ENCODE measurements around the gene PIK3CB.
"Not testable (repeated sequence)": the region's sequence is repeated elsewhere in the genome, so short reads cannot be mapped to it uniquely, and the experiment has no call there.

The PIK3CB gene

GRCh38 chr3:138834596-138835396 lies at the start of gene PIK3CB:
TSS of gene PIK3CB (minus strand) at chr3:138834928. CDS start at chr3:138759343, 75,585 bp downstream.
- DNase-seq: peak; percentile 89

GRCh38 chr3:138881233-138881632 lies 46.5 kb upstream of the PIK3CB start:
- peak; percentile 12 for DNase-seq

GRCh38 chr3:138879541-138880380 lies 45.0 kb upstream of the PIK3CB start:
- DNase-seq: no peak

DNA sequence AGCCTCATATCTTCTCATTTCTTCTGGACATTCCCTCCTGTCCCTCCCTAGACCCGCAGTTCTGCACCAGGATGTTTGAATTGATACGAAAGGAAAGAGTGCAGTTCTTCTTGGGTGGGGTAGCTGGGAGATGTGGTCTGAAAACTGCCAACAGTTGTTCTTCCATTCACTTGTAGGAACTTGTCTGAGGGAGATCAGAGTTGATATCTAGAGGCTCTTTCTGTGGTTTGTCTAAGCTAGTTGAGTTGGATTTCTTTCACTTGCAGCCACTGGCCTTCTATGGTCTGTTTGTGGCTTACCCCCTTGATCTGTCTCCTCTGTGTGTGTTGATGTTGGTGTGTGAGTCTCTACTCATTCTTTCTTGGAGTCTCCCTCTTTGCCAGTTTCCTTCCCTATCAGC lies 42.5 kb upstream of the PIK3CB start:
- no peak for DNase-seq

DNA sequence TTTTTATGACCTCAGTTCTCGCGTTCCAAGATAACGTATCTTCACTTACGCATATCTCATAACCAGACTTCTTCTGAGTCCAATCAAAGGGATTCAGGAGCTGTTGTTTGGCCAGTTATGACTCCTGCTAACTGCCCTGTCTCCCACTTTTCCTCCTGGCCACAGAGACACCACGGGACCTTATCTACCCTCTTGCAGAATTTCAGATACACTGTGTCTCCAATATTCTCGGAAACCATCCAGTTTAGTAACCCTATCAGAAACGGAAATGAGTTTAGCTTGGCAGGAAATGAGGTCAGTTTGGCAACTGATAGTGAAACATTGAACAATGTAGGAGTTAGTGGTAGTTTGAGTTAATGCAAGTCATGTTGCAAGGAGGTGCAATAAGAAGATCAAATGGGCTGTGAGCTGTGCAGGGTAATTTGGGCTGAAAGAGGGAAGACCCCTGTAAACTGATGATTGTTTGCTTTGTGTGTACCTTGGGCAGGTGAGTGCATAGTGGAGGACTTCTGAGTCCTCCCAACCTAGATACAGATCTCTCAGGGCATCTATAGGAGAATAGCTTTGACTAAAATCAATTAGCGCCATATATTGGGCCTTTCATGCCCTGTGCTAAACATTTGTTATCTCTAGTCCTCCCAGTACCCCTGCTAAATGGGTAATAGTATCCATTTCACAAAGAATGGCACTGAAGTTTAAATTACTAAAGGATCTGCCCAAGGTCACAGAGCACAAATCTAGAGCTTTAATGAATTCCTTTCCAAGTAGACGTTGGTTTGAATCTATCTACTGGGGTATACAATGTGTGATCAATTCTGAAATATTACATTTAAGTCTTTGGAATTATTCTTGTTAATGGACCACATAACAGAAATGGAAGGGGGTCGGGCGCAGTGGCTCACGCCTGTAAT lies 41.3 kb upstream of the PIK3CB start:
- DNase-seq: peak; percentile 63

DNA sequence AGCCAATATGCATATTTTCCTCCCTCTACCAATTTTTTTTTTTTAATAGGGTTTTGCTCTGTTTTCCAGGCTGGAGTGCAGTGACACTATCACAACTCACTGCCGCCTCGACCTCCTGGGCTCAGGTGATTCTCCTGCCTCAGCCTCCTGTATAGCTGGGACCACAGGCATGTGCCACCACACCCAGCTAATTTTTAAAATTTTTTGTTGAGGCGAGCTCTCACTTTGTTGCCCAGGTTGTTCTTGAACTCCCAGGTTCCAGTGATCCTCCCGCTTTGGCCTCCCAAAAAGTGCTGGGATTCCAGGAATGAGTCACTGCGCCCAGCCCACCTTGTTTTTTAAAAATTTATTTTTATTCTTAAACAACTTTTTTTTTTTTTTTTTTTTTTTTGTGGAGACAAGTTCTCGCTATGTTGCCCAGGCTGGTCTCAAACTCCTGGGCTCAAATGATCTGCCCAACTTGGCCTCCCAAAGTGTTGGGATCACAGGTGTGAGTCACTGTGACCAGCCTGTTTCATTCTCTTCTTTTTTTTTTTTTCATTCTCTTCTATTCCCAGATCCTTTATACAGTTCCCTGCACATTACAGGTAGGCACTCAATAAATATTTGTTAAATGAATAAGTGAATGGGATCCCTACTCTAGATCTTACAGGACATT lies 40.5 kb upstream of the PIK3CB start:
- no peak for DNase-seq

- DNase-seq: no peak
Observed at GRCh38 chr3:138873471-138874278, 38.9 kb upstream of the PIK3CB start.

GRCh38 chr3:138872632-138873031 lies 37.9 kb upstream of the PIK3CB start:
- DNase-seq: no peak

DNA sequence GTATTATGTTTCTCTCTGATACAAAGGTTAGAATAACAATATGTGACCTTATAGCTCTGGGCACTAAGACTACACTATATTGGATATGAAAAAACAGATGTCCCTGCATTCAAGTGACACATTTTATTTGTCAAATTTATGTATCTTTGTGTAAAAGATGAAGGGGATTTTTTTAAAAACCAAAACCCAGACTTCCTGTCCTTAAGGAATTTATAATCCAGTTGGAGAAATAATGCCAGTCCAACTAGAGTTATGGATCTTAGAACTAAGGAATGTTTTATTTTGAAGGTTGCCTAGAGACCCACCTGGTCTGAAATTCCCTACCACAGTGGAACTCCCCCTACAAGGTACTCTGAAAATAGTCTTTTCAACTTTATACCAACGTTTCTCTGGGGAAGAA lies 33.3 kb upstream of the PIK3CB start:
- no peak for DNase-seq

DNA sequence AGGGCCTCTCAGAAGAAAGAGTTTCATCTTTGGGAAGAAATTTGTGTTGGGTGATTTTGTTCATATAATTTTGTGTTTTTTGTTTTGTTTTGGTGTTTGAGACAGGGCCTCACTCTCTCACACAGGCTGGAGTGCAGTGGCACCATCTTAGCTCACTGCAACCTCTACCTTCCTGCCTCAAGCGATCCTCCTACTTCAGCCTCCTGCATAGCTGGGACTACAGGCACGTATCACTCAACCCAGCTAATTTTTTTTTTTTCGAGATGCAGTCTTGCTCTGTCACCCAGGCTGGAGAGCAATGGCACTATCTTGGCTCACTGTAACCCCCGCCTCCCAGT lies 29.0 kb upstream of the PIK3CB start:
- no peak for DNase-seq

- DNase-seq: peak; percentile 14
Observed at GRCh38 chr3:138862924-138863775, 28.4 kb upstream of the PIK3CB start.

DNA sequence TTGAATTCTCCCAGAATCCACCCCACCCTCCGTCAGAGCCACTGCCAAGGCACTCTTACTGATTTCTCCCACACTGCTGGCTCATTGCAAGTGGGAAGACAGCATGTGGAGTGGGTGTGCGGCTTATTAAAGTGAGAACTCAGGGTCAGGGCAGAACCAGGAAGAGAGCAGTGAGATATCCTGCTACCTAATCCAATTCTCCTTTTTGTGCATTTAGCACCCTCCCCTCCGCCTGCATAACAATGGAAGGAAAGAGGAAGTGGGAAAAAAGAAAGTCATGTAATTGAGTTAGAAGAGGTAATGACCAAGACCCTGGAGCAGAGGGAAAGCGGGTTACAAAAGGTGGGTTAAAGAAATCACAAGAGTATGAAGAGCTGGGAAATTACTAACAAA lies 27.8 kb upstream of the PIK3CB start:
- DNase-seq: no peak

GRCh38 chr3:138861798-138862197 lies 27.1 kb upstream of the PIK3CB start:
- DNase-seq: no peak

DNA sequence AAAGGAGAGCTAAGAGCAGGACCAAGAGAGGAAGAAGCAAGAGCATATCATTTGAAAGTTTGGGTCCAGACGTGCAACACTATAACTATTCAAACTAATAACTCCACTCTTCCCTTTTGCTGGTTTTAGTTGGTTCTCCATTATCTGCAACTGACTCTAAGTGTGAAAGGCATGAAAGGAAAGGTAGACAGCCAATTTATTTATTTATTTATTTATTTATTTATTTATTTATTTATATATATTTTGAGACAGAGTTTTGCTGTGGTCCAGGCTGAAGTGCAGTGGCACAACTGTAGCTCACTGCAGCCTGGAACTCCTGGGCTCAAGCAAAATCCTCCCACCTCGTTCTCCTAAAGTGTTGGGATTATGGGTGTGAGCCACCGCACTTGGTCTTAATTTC lies 22.1 kb upstream of the PIK3CB start:
- DNase-seq: no peak

DNA sequence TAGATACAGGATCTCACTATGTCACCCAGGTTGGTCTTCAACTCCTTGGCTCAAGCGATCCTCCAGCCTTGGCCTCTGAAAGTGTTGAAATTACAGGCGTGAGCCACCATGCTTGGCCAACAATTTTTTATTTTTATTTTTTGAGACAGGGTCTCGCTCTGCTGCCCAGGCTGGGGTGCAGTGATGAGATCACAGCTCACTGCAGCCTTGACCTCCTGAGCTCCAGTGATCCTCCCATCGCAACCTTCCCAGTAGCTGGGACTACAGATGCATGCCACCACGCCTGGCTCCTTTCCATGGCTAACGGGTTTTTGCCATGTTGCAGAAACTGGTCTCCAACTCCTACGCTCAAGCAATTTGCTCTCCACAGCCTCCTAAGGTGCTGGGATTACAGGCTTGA lies 20.2 kb upstream of the PIK3CB start:
- DNase-seq: no peak

DNA sequence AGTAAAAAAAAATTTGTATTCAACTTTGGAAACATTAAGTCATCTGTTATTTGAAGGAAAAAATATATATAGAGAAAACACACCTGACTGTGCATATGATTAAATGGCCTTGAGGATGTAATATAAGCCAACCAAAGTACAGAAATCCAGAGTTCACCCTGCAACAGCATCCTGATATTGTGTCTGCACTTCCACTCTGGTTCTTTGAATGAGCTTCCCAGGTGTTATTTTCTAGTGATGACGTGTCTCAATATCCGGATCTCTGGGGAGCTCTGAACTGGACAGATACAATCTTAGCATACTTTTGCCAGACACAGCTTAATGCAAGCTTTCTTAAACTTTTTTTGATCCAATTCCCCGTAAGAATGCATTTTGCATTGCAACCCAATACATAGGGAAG lies 19.5 kb upstream of the PIK3CB start:
- no peak for DNase-seq

GRCh38 chr3:138850151-138850550 lies 15.4 kb upstream of the PIK3CB start:
- no peak for DNase-seq

DNA sequence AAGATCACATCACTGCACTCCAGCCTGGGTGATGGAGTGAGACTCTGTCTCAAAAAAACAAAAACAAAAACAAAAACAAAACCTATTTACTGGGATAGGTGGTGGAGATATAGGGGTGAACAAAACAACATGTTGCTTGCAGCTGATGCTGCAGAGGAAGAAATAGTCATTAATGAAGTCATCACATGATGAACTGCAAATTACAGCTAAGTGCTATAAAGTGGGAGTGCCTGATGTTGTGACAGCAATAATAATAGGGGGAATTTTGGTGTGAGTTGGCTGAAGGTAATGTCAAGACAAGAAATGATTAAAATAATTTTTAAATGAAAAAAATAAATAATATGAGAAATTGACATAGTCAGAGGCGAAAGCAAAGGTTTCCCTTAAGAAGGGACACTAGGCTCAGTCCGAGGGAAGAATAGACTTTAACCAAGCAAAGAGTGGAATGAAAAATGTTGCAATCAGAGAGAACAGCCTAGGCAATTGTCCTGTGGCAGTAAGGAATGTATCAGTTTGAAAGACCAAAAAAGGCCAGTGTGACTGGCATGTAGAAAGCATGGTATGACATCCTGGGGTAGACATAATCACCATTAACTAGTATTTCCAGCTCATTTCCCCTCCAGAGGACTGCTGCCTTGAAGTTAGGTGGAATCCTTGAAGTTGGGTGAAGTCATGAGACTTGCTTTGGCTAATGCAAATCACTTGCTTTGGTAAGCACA lies 14.7 kb upstream of the PIK3CB start:
- DNase-seq: no peak

DNA sequence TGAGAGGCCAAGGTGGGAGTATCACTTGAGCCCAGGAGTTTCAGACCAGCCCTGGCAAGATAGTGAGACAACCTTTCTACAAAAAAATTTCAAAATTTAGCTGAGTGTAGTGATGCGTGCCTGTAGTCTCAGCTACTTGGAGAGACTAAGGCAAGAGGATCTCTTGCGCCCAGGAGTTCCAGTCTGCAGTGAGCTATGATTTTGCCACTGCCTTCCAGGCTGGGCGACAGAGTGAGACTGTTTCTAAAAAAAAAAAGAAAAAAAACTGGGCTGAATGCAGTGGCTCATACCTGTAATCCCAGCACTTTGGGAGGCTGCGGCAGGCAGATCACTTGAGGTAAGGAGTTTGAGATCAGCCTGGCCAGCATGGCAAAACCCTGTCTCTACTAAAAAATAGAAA lies 14.0 kb upstream of the PIK3CB start:
- DNase-seq: no peak

- not testable (repeated sequence) for DNase-seq
Observed at GRCh38 chr3:138846824-138847223, 12.1 kb upstream of the PIK3CB start.
